HEK293 (cell line): ENCODE data around the gene SLC1A3.

Experiments used
- CTCF ChIA-PET: fragments of 350-600 bp; formaldehyde crosslinking; extraction: SDS; loops from one replicate; lab custom pipeline; 2021; ENCODE audit warnings: antibody characterized with exemption; lab: Yijun Ruan, JAX
- POLR2A ChIA-PET: fragments of 300-600 bp; formaldehyde crosslinking; extraction: SDS; loops from one replicate; lab custom pipeline; 2020; ENCODE audit warnings: antibody characterized with exemption, inconsistent platforms; lab: Yijun Ruan, JAX
- H3K27ac ChIP-seq: fragments of 200-500 bp; sonication (Bioruptor generic); 2 replicates; pipeline ENCODE4 v1.5.1; 2014; ENCODE audit warnings: low read depth, low read length, control low read depth, inconsistent platforms; ENCODE audit errors: extremely low read depth
- H3K36me3 ChIP-seq, 2 experiments: fragments of 200-500 bp in 1 of 2; sonication (Bioruptor generic) in 1 of 2; 1 replicate in 1 of 2; 2 replicates in 1 of 2; pipeline ENCODE4 v1.5.1; 2014 to 2017; ENCODE audit warnings: inconsistent platforms in 2 of 2, low read length in 2 of 2; ENCODE audit not compliant: control insufficient read depth in 2 of 2, insufficient read depth in 1 of 2
- H3K4me1 ChIP-seq: fragments of 200-500 bp; sonication (Bioruptor generic); 2 replicates; pipeline ENCODE4 v1.5.1; 2014; ENCODE audit warnings: mild to moderate bottlenecking, low read length, inconsistent platforms; ENCODE audit not compliant: control insufficient read depth, insufficient read depth
- H3K4me3 ChIP-seq: 2 replicates; pipeline ENCODE4 v1.5.1; 2011; ENCODE audit warnings: low read depth, mild to moderate bottlenecking, control low read depth, low read length, moderate library complexity
- H3K9me3 ChIP-seq: fragments of 200-500 bp; sonication (Bioruptor generic); 2 replicates; pipeline ENCODE4 v1.5.1; 2014; ENCODE audit warnings: low read depth, low read length, inconsistent platforms; ENCODE audit not compliant: control insufficient read depth, insufficient read depth
- AEBP2 ChIP-seq: fragments of 450-650 bp; formaldehyde crosslinking; IDR thresholded peaks from 2 replicates; pipeline ENCODE4 v1.5.1; 2016; ENCODE audit warnings: missing biosample characterization, missing genetic modification characterization, borderline replicate concordance
- GLI4 ChIP-seq: fragments of 450-650 bp; formaldehyde crosslinking; IDR thresholded peaks from 2 replicates; pipeline ENCODE4 v1.5.1; 2016; ENCODE audit warnings: missing biosample characterization, missing genetic modification characterization
- GLIS1 ChIP-seq: fragments of 450-650 bp; formaldehyde crosslinking; IDR thresholded peaks from 2 replicates; pipeline ENCODE4 v1.5.1; 2016; ENCODE audit warnings: missing biosample characterization, missing genetic modification characterization
- IKZF3 ChIP-seq: fragments of 450-650 bp; IDR thresholded peaks from 2 replicates; pipeline ENCODE4 v1.5.0; 2018; ENCODE audit warnings: missing biosample characterization, mild to moderate bottlenecking, missing genetic modification characterization, moderate library complexity
- MZF1 ChIP-seq: fragments of 450-650 bp; formaldehyde crosslinking; IDR thresholded peaks from 2 replicates; pipeline ENCODE4 v1.5.1; 2017; ENCODE audit warnings: missing biosample characterization, missing genetic modification characterization, borderline replicate concordance
- OSR2 ChIP-seq: fragments of 450-650 bp; formaldehyde crosslinking; IDR thresholded peaks from 2 replicates; pipeline ENCODE4 v1.5.1; 2016; ENCODE audit warnings: missing biosample characterization, missing genetic modification characterization
- OVOL3 ChIP-seq: fragments of 450-650 bp; formaldehyde crosslinking; IDR thresholded peaks from 2 replicates; pipeline ENCODE4 v1.5.1; 2016; ENCODE audit warnings: missing biosample characterization, missing genetic modification characterization
- ZBTB1 ChIP-seq: fragments of 450-650 bp; formaldehyde crosslinking; IDR thresholded peaks from 2 replicates; pipeline ENCODE4 v1.5.1; 2016; ENCODE audit warnings: missing biosample characterization, missing genetic modification characterization
- ZBTB17 ChIP-seq: fragments of 450-650 bp; formaldehyde crosslinking; IDR thresholded peaks from 2 replicates; pipeline ENCODE4 v1.5.1; 2016; ENCODE audit warnings: missing biosample characterization, missing genetic modification characterization
- ZFP3 ChIP-seq: fragments of 450-650 bp; formaldehyde crosslinking; IDR thresholded peaks from 2 replicates; pipeline ENCODE4 v1.5.1; 2016; ENCODE audit warnings: low read depth, missing biosample characterization, missing genetic modification characterization
- ZFP41 ChIP-seq: fragments of 450-650 bp; formaldehyde crosslinking; IDR thresholded peaks from 2 replicates; pipeline ENCODE4 v1.5.1; 2016; ENCODE audit warnings: missing biosample characterization, missing genetic modification characterization, borderline replicate concordance
- ZIC2 ChIP-seq: fragments of 450-650 bp; formaldehyde crosslinking; IDR thresholded peaks from 2 replicates; pipeline ENCODE4 v1.5.1; 2016; ENCODE audit warnings: missing biosample characterization, missing genetic modification characterization
- ZNF133 ChIP-seq: fragments of 450-650 bp; formaldehyde crosslinking; IDR thresholded peaks from 2 replicates; pipeline ENCODE4 v1.5.1; 2016; ENCODE audit warnings: missing biosample characterization, missing genetic modification characterization
- ZNF148 ChIP-seq: fragments of 450-650 bp; formaldehyde crosslinking; IDR thresholded peaks from 2 replicates; pipeline ENCODE4 v1.5.0; 2017; ENCODE audit warnings: missing biosample characterization, missing genetic modification characterization, borderline replicate concordance
- ZNF266 ChIP-seq: fragments of 450-650 bp; formaldehyde crosslinking; IDR thresholded peaks from 2 replicates; pipeline ENCODE4 v1.5.1; 2016; ENCODE audit warnings: missing biosample characterization, missing genetic modification characterization, low read depth
- ZNF341 ChIP-seq: fragments of 450-650 bp; formaldehyde crosslinking; IDR thresholded peaks from 2 replicates; pipeline ENCODE4; 2016; ENCODE audit warnings: low read depth, missing biosample characterization, missing genetic modification characterization
- ZNF350 ChIP-seq: fragments of 450-650 bp; formaldehyde crosslinking; IDR thresholded peaks from 2 replicates; pipeline ENCODE4 v1.5.0; 2017; ENCODE audit warnings: missing biosample characterization, mild to moderate bottlenecking, missing genetic modification characterization
- ZNF354C ChIP-seq: fragments of 450-650 bp; formaldehyde crosslinking; IDR thresholded peaks from 2 replicates; pipeline ENCODE4 v1.5.1; 2016; ENCODE audit warnings: missing biosample characterization, missing genetic modification characterization, low read depth, borderline replicate concordance
- ZNF510 ChIP-seq: fragments of 450-650 bp; formaldehyde crosslinking; IDR thresholded peaks from 2 replicates; pipeline ENCODE4 v1.5.1; 2018; ENCODE audit warnings: mild to moderate bottlenecking, missing genetic modification characterization, missing biosample characterization; ENCODE audit not compliant: insufficient replicate concordance
- ZNF600 ChIP-seq: fragments of 450-650 bp; formaldehyde crosslinking; IDR thresholded peaks from 2 replicates; pipeline ENCODE4 v1.5.1; 2016; ENCODE audit warnings: missing biosample characterization, missing genetic modification characterization
- ZNF701 ChIP-seq: fragments of 450-650 bp; formaldehyde crosslinking; IDR thresholded peaks from 2 replicates; pipeline ENCODE4 v1.5.1; 2016; ENCODE audit warnings: missing biosample characterization, missing genetic modification characterization
- ZNF768 ChIP-seq: fragments of 450-650 bp; formaldehyde crosslinking; IDR thresholded peaks from 2 replicates; pipeline ENCODE4 v1.5.1; 2018; ENCODE audit warnings: missing biosample characterization, mild to moderate bottlenecking, missing genetic modification characterization
- ZNF843 ChIP-seq: fragments of 450-650 bp; formaldehyde crosslinking; IDR thresholded peaks from 2 replicates; pipeline ENCODE4 v1.5.1; 2016; ENCODE audit warnings: missing biosample characterization, missing genetic modification characterization
- ZXDB ChIP-seq: fragments of 450-650 bp; formaldehyde crosslinking; IDR thresholded peaks from 2 replicates; pipeline ENCODE4 v1.5.1; 2016; ENCODE audit warnings: missing biosample characterization, missing genetic modification characterization
- TF ChIP-seq, protein P1 (sequence below): fragments of 450-650 bp; IDR thresholded peaks from 2 replicates; pipeline ENCODE4 v1.5.1; 2018; ENCODE audit warnings: missing biosample characterization, mild to moderate bottlenecking, missing genetic modification characterization
- TF ChIP-seq, protein P2 (sequence below): fragments of 450-650 bp; formaldehyde crosslinking; IDR thresholded peaks from 2 replicates; pipeline ENCODE4 v1.5.1; 2016; ENCODE audit warnings: missing biosample characterization, missing genetic modification characterization

Gene SLC1A3

DNA sequence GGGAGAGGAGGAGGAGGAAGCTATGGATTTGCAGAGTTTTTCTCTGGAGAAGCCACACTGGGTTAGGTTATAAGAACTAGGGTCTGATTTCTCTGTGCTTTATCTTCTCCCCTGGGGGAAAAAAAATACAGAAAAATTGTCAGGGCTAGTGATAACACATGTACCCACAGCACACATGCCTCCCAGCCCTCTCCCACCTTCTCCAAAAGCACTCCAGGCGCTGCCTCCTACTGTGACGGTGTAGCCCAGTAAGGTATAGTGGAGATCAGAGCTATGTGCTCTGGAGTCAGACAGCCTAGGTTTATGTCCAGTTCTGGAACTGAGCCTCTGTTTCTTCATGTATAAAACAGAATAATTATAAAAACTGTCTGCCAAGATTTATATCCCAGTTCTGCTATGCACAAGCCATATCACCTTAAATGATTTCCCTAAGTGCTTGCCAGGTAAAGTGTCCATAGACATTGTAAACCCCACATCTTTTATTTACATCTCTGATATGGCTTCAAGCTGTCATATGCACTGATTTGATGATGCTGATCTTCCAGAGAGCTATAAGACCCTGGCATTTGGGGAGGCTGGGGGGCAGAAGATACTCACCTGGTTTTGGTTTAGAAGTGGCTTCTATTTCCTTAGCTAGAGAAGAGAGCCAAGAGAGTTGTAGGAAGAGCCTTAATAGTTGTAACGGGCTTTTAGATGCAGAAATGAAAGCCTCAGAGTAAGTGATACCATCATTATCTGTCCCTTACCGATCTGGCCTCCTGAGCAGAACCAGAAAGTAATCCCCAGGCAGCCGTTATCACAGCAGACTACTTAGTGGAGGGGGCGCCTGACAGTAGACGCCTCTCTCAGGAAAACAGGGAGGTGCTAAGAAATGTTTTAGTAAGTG is 7.6 kb downstream of the SLC1A3 start:
- H3K9me3 ChIP-seq: no peaks in the 10 kb centered on the region; the same call in 1 of the 2 replicates
- peaks cover 16% of the 10 kb centered on the region for H3K4me1 ChIP-seq
- CTCF ChIA-PET: interaction anchor here (0.5 to 1.9 kb wide), 5 partner anchors 10 to 266 kb away, joined by 3 to 6 read pairs (median 3); no protein-coding TSS in a partner anchor
- POLR2A ChIA-PET: interaction anchor here (0.6 kb wide), 1 partner anchor 130 kb away, joined by 3 read pairs; no protein-coding TSS in a partner anchor
- no peak overlapping the region for H3K4me3 ChIP-seq
- H3K36me3 ChIP-seq: peaks cover 8 to 30% of the 10 kb centered on the region in 2 experiments; a peak in 2 of 3 replicates
- TF ChIP-seq ZXDB (0 out of 2 replicates have a peak, but pooled peaks have one; percentile 17), IKZF3 (tag by site-specific recombination) (peak; percentile 38; the same call in 1 of the 2 replicates), ZIC2 (peak; percentile 77), OVOL3 (tag by site-specific recombination) (peak; percentile 36; the same call in 1 of the 2 replicates), ZNF350 (tag by site-specific recombination) (no peak), ZBTB17 (tag by site-specific recombination) (peak; percentile 43; the same call in 1 of the 2 replicates), ZNF600 (peak; percentile 94), OSR2 (peak; percentile 79), ZNF843 (tag by site-specific recombination) (peak; percentile 33; the same call in 1 of the 2 replicates), GLI4 (no peak), ZNF341 (tag by site-specific recombination) (peak; percentile 74), MZF1 (peak; percentile 69), GLIS1 (tag by site-specific recombination) (peak; percentile 69), AEBP2 (no peak)
- TF ChIP-seq, protein P1, sequence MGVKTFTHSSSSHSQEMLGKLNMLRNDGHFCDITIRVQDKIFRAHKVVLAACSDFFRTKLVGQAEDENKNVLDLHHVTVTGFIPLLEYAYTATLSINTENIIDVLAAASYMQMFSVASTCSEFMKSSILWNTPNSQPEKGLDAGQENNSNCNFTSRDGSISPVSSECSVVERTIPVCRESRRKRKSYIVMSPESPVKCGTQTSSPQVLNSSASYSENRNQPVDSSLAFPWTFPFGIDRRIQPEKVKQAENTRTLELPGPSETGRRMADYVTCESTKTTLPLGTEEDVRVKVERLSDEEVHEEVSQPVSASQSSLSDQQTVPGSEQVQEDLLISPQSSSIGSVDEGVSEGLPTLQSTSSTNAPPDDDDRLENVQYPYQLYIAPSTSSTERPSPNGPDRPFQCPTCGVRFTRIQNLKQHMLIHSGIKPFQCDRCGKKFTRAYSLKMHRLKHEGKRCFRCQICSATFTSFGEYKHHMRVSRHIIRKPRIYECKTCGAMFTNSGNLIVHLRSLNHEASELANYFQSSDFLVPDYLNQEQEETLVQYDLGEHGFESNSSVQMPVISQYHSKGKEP (tag by site-specific recombination): peak; percentile 11; the same call in 1 of the 2 replicates
- TF ChIP-seq, all 188 proteins: peak for 12
- no peak overlapping the region; the same call in 1 of the 2 replicates for H3K27ac ChIP-seq

DNA sequence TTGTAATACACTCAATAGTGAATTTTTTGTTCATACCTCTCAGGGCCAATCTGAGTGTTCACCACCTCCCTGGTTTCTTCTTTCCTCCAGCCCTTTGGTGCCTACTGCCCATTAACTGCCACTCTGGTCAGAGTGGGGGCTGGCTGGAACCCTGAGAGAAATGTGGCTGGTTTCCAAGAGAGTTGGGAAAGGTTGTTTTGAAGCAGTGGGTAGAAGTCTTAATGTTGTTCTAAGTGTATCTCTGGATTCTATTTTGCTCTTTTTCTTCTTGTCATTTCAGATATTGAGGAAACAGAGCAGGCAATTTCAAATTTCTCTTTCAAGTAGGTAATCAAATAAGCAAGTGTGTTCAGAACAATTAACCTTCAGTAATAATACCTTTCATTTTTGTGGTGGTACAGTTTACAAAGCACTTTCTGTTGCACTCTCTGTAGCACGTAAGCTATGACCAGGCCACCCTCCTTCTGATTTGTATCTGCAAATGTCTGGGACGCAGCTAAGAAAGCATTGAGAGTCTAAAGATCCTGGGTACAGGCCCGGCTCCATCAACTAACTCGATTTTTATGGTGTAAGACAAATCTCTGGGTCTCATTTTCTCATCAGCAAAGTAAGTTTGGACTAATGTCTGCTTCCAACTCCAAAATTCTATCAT is 8.4 kb downstream of the SLC1A3 start:
- ChIA-PET CTCF (interaction anchor here (1.2 kb wide), 1 partner anchor 10 kb away, joined by 6 read pairs; no protein-coding TSS in a partner anchor), POLR2A (no interaction called here)
- peaks cover 8 to 27% of the 10 kb centered on the region in 2 experiments; a peak in 2 of 3 replicates for H3K36me3 ChIP-seq
- H3K9me3 ChIP-seq: no peaks in the 10 kb centered on the region; the same call in 1 of the 2 replicates
- H3K4me3 ChIP-seq: no peak overlapping the region
- no peak overlapping the region; the same call in 1 of the 2 replicates for H3K27ac ChIP-seq
- peaks cover 16% of the 10 kb centered on the region for H3K4me1 ChIP-seq
- TF ChIP-seq ZNF133 (no peak), ZFP3 (tag by site-specific recombination) (no peak), ZNF510 (no peak), ZNF701 (no peak), ZXDB (0 out of 2 replicates have a peak, but pooled peaks have one; percentile 7), GLIS1 (tag by site-specific recombination) (no peak), ZFP41 (tag by site-specific recombination) (no peak), OVOL3 (tag by site-specific recombination) (no peak; the same call in 1 of the 2 replicates), ZNF354C (tag by site-specific recombination) (no peak), ZNF768 (no peak), ZNF266 (no peak), ZBTB1 (tag by site-specific recombination) (no peak), ZNF148 (no peak)
- TF ChIP-seq, protein P2, sequence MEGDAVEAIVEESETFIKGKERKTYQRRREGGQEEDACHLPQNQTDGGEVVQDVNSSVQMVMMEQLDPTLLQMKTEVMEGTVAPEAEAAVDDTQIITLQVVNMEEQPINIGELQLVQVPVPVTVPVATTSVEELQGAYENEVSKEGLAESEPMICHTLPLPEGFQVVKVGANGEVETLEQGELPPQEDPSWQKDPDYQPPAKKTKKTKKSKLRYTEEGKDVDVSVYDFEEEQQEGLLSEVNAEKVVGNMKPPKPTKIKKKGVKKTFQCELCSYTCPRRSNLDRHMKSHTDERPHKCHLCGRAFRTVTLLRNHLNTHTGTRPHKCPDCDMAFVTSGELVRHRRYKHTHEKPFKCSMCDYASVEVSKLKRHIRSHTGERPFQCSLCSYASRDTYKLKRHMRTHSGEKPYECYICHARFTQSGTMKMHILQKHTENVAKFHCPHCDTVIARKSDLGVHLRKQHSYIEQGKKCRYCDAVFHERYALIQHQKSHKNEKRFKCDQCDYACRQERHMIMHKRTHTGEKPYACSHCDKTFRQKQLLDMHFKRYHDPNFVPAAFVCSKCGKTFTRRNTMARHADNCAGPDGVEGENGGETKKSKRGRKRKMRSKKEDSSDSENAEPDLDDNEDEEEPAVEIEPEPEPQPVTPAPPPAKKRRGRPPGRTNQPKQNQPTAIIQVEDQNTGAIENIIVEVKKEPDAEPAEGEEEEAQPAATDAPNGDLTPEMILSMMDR (tag by site-specific recombination): no peak
